GM12873 (cell line): ENCODE measurements around the gene NENF.

Experiments
- CTCF ChIP-seq: IDR thresholded peaks from 2 replicates; pipeline ENCODE4 v1.5.1; 2012; ENCODE audit warnings: low read depth, mild to moderate bottlenecking, moderate library complexity, low read length, control low read depth; ENCODE audit not compliant: insufficient read depth; ENCODE audit errors: missing control alignments

NENF gene

DNA sequence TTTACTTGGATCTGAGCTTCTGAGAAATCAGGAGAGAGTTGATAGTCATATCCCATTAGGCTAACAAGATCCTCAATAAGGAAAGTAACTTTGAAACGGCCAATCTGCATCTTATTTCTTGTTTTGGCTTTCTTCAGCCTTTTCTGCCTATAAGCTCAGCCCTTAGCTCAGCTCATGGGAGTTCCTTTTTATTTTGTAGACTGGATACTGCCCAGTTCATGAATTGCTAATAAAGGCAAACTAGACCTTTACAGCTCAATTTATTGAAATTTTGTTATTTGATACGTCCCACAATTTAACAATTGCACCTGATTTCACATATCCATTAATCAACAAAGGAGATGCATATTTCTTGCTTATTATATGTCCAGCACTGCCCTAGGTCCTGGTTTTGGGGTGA, 22.7 kb downstream of the NENF start:
- no peak for TF ChIP-seq CTCF

GRCh38 chr1:212455803-212456528, 23.2 kb downstream of the NENF start:
- peak; percentile 98 for TF ChIP-seq CTCF

- peak; percentile 85 for TF ChIP-seq CTCF
Measured at GRCh38 chr1:212457740-212458338, 25.1 kb downstream of the NENF start.

GRCh38 chr1:212458817-212459216, 26.1 kb downstream of the NENF start:
- no peak for TF ChIP-seq CTCF

- TF ChIP-seq CTCF: no peak
Measured at GRCh38 chr1:212459656-212460055, 26.9 kb downstream of the NENF start.

GRCh38 chr1:212460376-212460775, 27.7 kb downstream of the NENF start:
- TF ChIP-seq CTCF: no peak

DNA sequence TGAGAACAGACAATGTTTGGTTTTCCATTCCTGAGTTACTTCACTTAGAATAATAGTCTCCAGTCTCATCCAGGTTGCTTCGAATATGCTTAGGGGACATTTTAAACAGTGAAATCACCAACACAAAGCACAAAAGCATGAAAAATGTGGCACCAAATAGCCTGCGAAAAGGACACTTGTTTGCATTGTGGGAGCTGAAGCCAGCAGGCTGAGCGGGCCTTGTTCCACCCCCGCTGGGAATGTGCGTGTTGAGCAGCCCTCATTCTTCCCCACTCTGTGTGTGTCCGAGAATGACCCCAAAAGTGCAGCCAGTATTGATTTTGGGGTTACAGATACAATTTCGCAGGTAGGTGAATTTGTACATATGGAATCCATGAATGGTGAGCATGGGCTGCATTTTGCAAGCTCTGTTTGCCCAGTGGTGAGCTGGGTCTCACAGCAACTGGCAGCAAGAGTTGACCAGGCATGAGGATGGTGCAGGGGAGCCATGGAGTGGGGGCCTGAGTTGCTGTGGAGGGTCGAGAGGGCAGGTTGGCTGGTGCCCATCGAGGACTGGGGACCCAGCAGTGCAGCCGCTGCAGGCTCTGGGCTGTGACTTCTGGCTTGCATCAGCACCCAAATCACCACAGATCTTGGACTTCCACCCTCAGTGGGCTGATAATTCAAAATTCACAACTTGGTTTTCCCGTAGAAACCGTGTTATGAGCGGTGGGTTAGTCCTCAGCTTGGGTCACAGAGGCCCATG, 29.4 kb downstream of the NENF start:
- TF ChIP-seq CTCF: no peak
